Subcutaneous abdominal adipose tissue (tissue), 5 donors: Measurements from ENCODE around the gene SETD5.

Source experiments
- H3K27ac ChIP-seq: one replicate; pipeline ENCODE4 v1.7.0; 2013; ENCODE audit warnings: low read depth, mild to moderate bottlenecking, inconsistent platforms, low read length, moderate library complexity
- H3K27me3 ChIP-seq, 5 donors: one replicate each; pipeline ENCODE4 v1.7.0; 2013; ENCODE audit warnings: low read length in 5 of 5, inconsistent platforms in 1 of 5; ENCODE audit not compliant: control insufficient read depth in 5 of 5, insufficient read depth in 4 of 5
- H3K36me3 ChIP-seq, 5 donors: one replicate each; pipeline ENCODE4 v1.7.0; 2013; ENCODE audit warnings: low read length in 5 of 5; ENCODE audit not compliant: control insufficient read depth in 5 of 5, insufficient read depth in 5 of 5
- H3K4me1 ChIP-seq, 5 donors: one replicate each; pipeline ENCODE4 v1.7.0; 2013; ENCODE audit warnings: low read length in 5 of 5, mild to moderate bottlenecking in 3 of 5, moderate library complexity in 1 of 5; ENCODE audit not compliant: control insufficient read depth in 5 of 5, insufficient read depth in 5 of 5
- H3K4me3 ChIP-seq, 5 donors: one replicate each; pipeline ENCODE4 v1.7.0; 2013; ENCODE audit warnings: low read length in 5 of 5, low read depth in 1 of 5
- H3K9ac ChIP-seq, 5 donors: one replicate each; pipeline ENCODE4 v1.7.0; 2013; ENCODE audit warnings: low read length in 5 of 5, mild to moderate bottlenecking in 4 of 5, moderate library complexity in 3 of 5
- H3K9me3 ChIP-seq, 5 donors: one replicate each; pipeline ENCODE4 v1.7.0; 2013; ENCODE audit warnings: low read length in 5 of 5; ENCODE audit not compliant: control insufficient read depth in 5 of 5
- donor health status: healthy.
- donor health status: healthy.
- donor health status: healthy.
- donor health status: healthy.
- donor health status: healthy.

SETD5 gene

GRCh38 chr3:9500108-9501050 is 103.0 kb downstream of the SETD5 start:
- no peak overlapping the region for H3K27ac ChIP-seq
- no peaks in the 10 kb centered on the region for H3K36me3 ChIP-seq
- H3K4me3 ChIP-seq, result no peak overlapping the region
- no peaks in the 10 kb centered on the region for H3K9me3 ChIP-seq
- peaks cover 0 to 14% (median 9%) of the 10 kb centered on the region in 5 donors for H3K4me1 ChIP-seq
- H3K9ac ChIP-seq, result no peak overlapping the region
- peaks cover 5 to 29% (median 21%) of the 10 kb centered on the region in 5 donors for H3K27me3 ChIP-seq

DNA sequence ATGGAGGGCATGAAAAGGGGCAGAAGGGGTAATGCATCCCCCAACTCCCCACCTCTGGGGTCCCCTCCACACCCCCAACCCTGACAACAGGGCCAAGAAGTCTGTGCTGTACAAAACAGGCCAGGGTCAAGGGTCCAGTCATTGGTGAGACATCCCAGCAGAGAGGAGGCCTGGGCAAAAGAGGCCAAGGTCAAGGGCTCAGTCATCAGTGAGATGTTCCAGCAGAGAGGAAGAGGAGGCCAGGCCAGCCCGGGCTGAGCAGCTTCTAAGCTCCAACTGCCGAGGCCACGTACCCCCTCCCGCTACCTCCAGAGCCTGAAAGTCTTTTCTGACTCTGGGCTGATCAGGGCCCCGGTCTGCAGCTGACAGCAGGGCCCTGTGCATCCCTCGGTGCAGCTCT is 103.8 kb downstream of the SETD5 start:
- Histone ChIP-seq H3K9me3 (no peaks in the 10 kb centered on the region), H3K36me3 (no peaks in the 10 kb centered on the region), H3K27ac (no peak overlapping the region), H3K4me1 (peaks cover 0 to 14% (median 9%) of the 10 kb centered on the region in 5 donors), H3K27me3 (peaks cover 5 to 33% (median 21%) of the 10 kb centered on the region in 5 donors), H3K4me3 (no peak overlapping the region), H3K9ac (no peak overlapping the region)

GRCh38 chr3:9503283-9503682 is 105.9 kb downstream of the SETD5 start:
- Histone ChIP-seq H3K4me3 (no peak overlapping the region), H3K9me3 (no peaks in the 10 kb centered on the region), H3K9ac (no peak overlapping the region), H3K27me3 (peaks cover 5 to 42% (median 26%) of the 10 kb centered on the region in 5 donors), H3K4me1 (peaks cover 0 to 14% (median 9%) of the 10 kb centered on the region in 5 donors), H3K27ac (no peak overlapping the region), H3K36me3 (no peaks in the 10 kb centered on the region)

- Histone ChIP-seq H3K4me3 (no peak overlapping the region), H3K9ac (no peak overlapping the region), H3K9me3 (no peaks in the 10 kb centered on the region), H3K4me1 (no peaks in the 10 kb centered on the region), H3K27me3 (peaks cover 12 to 34% (median 23%) of the 10 kb centered on the region in 5 donors), H3K27ac (no peak overlapping the region), H3K36me3 (no peaks in the 10 kb centered on the region)
Measured at GRCh38 chr3:9507586-9508578, 110.5 kb downstream of the SETD5 start.

GRCh38 chr3:9508781-9509180 is 111.4 kb downstream of the SETD5 start:
- no peaks in the 10 kb centered on the region for H3K9me3 ChIP-seq

GRCh38 chr3:9512456-9513045 is 115.1 kb downstream of the SETD5 start:
- H3K4me1 ChIP-seq, result no peaks in the 10 kb centered on the region
- no peak overlapping the region for H3K4me3 ChIP-seq
- no peak overlapping the region for H3K27ac ChIP-seq
- H3K9ac ChIP-seq, result no peak overlapping the region
- H3K27me3 ChIP-seq, result peaks cover 14 to 25% (median 23%) of the 10 kb centered on the region in 5 donors
- no peaks in the 10 kb centered on the region for H3K36me3 ChIP-seq
- no peaks in the 10 kb centered on the region for H3K9me3 ChIP-seq

More at GRCh38 chr3:9508781-9509180, 111.4 kb downstream of the SETD5 start:
- Histone ChIP-seq H3K27ac (no peak overlapping the region), H3K4me1 (no peaks in the 10 kb centered on the region), H3K4me3 (no peak overlapping the region), H3K36me3 (no peaks in the 10 kb centered on the region), H3K27me3 (peaks cover 14 to 34% (median 23%) of the 10 kb centered on the region in 5 donors), H3K9ac (no peak overlapping the region)

DNA sequence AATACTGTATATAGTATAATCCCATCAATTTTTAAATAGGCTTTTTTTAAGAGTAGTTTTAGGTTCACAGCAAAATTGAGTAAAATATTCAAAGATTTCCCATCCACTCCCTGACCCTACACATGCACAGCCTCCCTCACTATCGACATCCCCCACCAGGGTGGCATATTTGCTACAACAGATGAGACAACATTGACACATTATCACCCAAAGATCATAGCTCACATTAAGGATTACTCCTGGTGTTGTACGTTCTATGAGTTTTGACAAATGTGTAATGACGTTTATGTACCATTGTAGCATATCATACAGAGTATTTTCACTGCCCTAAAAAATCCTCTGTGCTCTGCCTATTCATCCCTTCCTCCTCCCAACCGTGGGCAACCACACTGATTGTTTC is 116.9 kb downstream of the SETD5 start:
- H3K27me3 ChIP-seq, result peaks cover 8 to 11% (median 10%) of the 10 kb centered on the region in 5 donors
- no peaks in the 10 kb centered on the region for H3K36me3 ChIP-seq
- no peak overlapping the region for H3K4me3 ChIP-seq

DNA sequence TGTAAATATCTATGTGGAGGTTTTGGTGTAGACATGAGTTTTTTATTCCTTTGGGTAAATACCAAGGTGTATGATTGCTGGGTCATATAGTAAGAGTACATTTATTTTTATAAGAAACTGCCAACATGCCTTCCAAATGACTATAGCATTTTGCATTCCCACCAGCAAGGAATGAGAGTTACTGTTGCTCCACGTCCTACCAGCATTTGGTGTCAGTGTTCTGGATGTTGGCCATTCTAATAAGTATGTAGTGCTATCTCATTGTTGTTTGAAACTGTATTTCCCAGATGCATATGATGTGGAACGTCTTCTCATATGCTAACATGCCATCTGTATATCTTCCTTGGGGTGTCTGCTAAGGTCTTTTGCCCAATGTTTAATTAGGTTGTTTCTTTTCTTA is 117.5 kb downstream of the SETD5 start:
- no peak overlapping the region for H3K27ac ChIP-seq
- peaks cover 0 to 4% (median 0%) of the 10 kb centered on the region in 5 donors for H3K9me3 ChIP-seq
- no peak overlapping the region for H3K9ac ChIP-seq
- no peaks in the 10 kb centered on the region for H3K36me3 ChIP-seq
- H3K4me3 ChIP-seq, result no peak overlapping the region
- peaks cover 2 to 5% (median 4%) of the 10 kb centered on the region in 5 donors for H3K27me3 ChIP-seq
- H3K4me1 ChIP-seq, result no peaks in the 10 kb centered on the region

More for the DNA sequence above, 116.9 kb downstream of the SETD5 start:
- Histone ChIP-seq H3K9ac (no peak overlapping the region), H3K27ac (no peak overlapping the region), H3K4me1 (no peaks in the 10 kb centered on the region), H3K9me3 (peaks cover 0 to 4% (median 0%) of the 10 kb centered on the region in 5 donors)

DNA sequence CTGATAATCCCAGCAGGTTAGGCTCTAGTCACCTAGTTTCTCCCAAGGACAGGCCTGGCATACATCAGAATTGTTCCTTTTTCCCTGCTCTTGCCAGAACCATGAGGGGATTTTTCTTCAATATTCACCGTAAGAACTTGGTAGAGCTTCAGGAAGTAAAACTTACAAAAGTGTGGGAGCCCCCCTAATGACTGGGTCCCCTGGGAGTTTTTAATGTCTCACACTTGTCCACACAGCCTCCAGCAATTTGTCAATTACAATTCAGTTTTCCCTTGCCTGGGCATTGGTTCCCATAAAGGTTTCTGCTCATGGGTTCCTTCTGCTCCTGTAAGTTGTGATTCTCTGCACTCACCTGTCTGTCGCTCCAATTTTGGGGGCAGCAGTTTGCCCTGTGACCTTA is 127.7 kb downstream of the SETD5 start:
- Histone ChIP-seq H3K27me3 (peaks cover 0 to 3% (median 0%) of the 10 kb centered on the region in 5 donors), H3K9ac (no peak overlapping the region), H3K27ac (no peak overlapping the region), H3K9me3 (no peaks in the 10 kb centered on the region), H3K4me1 (no peaks in the 10 kb centered on the region), H3K36me3 (no peaks in the 10 kb centered on the region), H3K4me3 (no peak overlapping the region)
